Muscle of leg (tissue), 11 donors: ENCODE data around the gene GPR107. TPM values are rescaled to one million over a fixed set of nuclear protein-coding genes. Genes with fewer than 3 reads are reported as not detected.

Source experiments
- DNase-seq: peaks from one replicate; pipeline ENCODE4 v3.0.0; 2013
- H3K27ac ChIP-seq: one replicate; pipeline ENCODE4 v1.5.1; 2013; ENCODE audit warnings: mild to moderate bottlenecking, low read length, control low read depth
- H3K27me3 ChIP-seq: one replicate; pipeline ENCODE4 v1.6.1; 2013; ENCODE audit warnings: low read length; ENCODE audit not compliant: control insufficient read depth, insufficient read depth
- H3K36me3 ChIP-seq: one replicate; pipeline ENCODE4 v1.6.1; 2013; ENCODE audit warnings: low read length; ENCODE audit not compliant: control insufficient read depth, insufficient read depth
- H3K4me1 ChIP-seq: one replicate; pipeline ENCODE4 v1.6.1; 2013; ENCODE audit warnings: low read length; ENCODE audit not compliant: control insufficient read depth, insufficient read depth
- H3K4me3 ChIP-seq: one replicate; pipeline ENCODE4 v1.5.1; 2013; ENCODE audit warnings: low read length, control low read depth
- H3K9me3 ChIP-seq: replicated peaks from 2 replicates; pipeline ENCODE4 v1.6.1; 2013; ENCODE audit warnings: low read depth, low read length; ENCODE audit not compliant: control insufficient read depth
- WGBS: methylation state at CpG from one replicate; pipeline ENCODE4 v1.1.5; 2013; ENCODE audit warnings: missing lambda C conversion rate; ENCODE audit not compliant: insufficient coverage; 5-methylcytosine and 5-hydroxymethylcytosine counted together
- polyA plus RNA-seq, 8 donors: library from polyadenylated mRNA; unstranded; fragments of 120-200 nt; gene quantifications; one replicate each; pipeline versions ENCODE4 v1.2.1 to v1.2.3, GENCODE V29; 2013; ENCODE audit warnings: inconsistent platforms in 1 of 8, low replicate concordance in 1 of 8; ENCODE audit not compliant: insufficient read length in 8 of 8, insufficient read depth in 1 of 8
- total RNA-seq: library from RNA; stranded (reverse); fragments of 120-200 nt; gene quantifications from one replicate; pipeline ENCODE4 v1.2.4, GENCODE V29; 2013

Gene GPR107
- total and polyA plus RNA-seq, 9 donors = 17.9 to 42.1 (median 35.7) TPM

- WGBS = no CpG with 5 or more reads among the region's 2 CpGs
- Histone ChIP-seq H3K36me3 (no peaks in the 10 kb centered on the region), H3K27ac (no peak overlapping the region), H3K27me3 (no peaks in the 10 kb centered on the region), H3K4me3 (no peak overlapping the region), H3K4me1 (peaks cover 3% of the 10 kb centered on the region), H3K9me3 (no peaks in the 10 kb centered on the region)
- DNase-seq = no peak
These were observed 26.9 kb upstream of the GPR107 start for GRCh38 chr9:130026583-130027340.

DNA sequence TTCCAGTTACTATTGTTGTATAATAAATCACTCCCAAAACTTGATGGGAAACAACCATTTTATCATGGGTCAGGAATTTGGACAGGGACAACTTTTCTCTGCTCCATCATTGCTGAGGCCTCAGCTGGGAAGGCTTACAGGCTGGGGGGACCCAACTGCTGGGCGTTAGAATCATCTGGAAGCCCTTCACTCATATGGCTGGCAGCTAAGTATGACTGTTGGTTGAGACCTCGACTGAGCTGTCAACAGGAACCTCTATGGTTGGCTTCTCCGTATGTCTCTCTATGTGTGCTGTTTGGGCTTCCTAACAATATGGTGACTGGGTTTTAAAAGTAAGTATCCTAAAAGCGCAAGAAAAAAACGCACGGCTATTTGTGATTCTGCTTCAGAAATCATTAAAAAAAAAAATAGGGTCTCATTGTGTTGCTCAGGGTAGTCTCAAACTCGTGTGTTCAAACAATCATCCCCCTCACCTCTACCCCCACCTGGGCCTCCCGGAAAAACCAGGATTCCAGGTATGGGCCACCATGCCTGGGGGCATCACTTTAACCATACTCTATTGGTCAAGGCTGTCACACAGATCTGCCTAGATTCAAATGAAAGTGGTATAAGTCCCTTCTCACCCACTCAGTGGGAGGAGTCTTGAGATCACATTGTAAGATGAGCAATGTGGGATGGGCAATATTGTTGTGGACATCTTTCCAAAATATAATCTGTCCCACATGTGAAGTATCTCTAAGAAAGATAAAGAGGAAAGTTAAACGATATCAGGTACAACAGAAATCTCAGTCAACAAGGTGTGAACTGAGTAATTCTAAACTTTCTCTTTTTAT lies 26.0 kb upstream of the GPR107 start:
- Histone ChIP-seq H3K27ac (no peak overlapping the region), H3K36me3 (no peaks in the 10 kb centered on the region), H3K9me3 (no peaks in the 10 kb centered on the region), H3K27me3 (no peaks in the 10 kb centered on the region), H3K4me3 (no peak overlapping the region), H3K4me1 (peaks cover 3% of the 10 kb centered on the region)
- 80% methylated on average over 3 of the region's 9 CpGs for WGBS
- DNase-seq = no peak

GRCh38 chr9:130028493-130029222 lies 25.0 kb upstream of the GPR107 start:
- H3K27ac ChIP-seq = no peak overlapping the region
- H3K27me3 ChIP-seq = no peaks in the 10 kb centered on the region
- H3K9me3 ChIP-seq = no peaks in the 10 kb centered on the region
- no peak for DNase-seq
- no peaks in the 10 kb centered on the region for H3K36me3 ChIP-seq
- no peak overlapping the region for H3K4me3 ChIP-seq
- WGBS = 87% methylated on average over 3 of the region's 6 CpGs
- H3K4me1 ChIP-seq = no peaks in the 10 kb centered on the region

DNA sequence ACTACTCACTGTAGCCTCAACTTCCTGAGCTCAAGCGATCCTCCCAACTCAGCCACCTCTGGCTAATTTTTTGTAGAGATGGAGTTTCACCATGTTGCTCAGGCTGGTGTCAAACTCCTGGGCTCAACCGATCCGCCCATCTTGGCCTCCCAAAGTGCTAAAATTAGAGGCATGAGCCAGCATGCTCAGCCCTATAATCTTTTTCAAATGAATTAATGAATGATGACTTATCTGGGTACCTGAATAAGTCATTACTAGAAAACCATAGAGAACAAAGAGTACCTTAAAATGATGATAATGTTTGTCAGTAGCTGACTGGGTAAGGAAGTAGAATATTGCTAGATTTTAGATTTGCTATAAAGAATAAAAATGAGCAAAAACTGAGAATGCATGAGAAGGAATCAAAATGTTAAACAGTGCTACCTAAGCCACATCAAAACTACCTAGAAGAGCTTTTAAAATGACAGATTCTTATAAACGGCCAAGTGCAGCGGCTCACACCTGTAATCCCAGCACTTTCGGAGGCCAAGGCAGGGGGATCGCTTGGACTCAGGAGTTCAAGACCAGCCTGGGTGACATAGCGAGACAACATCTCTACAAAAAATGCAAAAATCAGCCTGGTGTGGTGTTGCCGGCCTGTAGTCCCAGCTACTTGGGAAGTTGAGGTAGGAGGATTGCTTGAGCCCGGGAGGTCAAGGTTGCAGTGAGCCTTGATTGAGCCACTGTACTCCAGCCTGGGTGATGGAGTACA lies 24.3 kb upstream of the GPR107 start:
- Histone ChIP-seq H3K4me1 (no peaks in the 10 kb centered on the region), H3K27me3 (no peaks in the 10 kb centered on the region), H3K36me3 (no peaks in the 10 kb centered on the region), H3K4me3 (no peak overlapping the region), H3K9me3 (no peaks in the 10 kb centered on the region), H3K27ac (no peak overlapping the region)
- DNase-seq = no peak
- 89% methylated on average over 3 of the region's 10 CpGs for WGBS

- Histone ChIP-seq H3K27ac (no peak overlapping the region), H3K36me3 (no peaks in the 10 kb centered on the region), H3K4me3 (no peak overlapping the region), H3K4me1 (no peaks in the 10 kb centered on the region), H3K27me3 (no peaks in the 10 kb centered on the region), H3K9me3 (no peaks in the 10 kb centered on the region)
- no peak for DNase-seq
- WGBS = no CpG with 5 or more reads among the region's 3 CpGs
These were observed 23.0 kb upstream of the GPR107 start for GRCh38 chr9:130030651-130031127.

- Histone ChIP-seq H3K27ac (no peak overlapping the region), H3K27me3 (no peaks in the 10 kb centered on the region), H3K4me1 (no peaks in the 10 kb centered on the region), H3K4me3 (no peak overlapping the region), H3K36me3 (no peaks in the 10 kb centered on the region), H3K9me3 (no peaks in the 10 kb centered on the region)
- no peak for DNase-seq
- WGBS = no CpG with 5 or more reads among the region's 1 CpG
These were observed 19.1 kb upstream of the GPR107 start for GRCh38 chr9:130034570-130034969.

- no peak for DNase-seq
- Histone ChIP-seq H3K4me3 (no peak overlapping the region), H3K36me3 (no peaks in the 10 kb centered on the region), H3K27ac (no peak overlapping the region), H3K9me3 (no peaks in the 10 kb centered on the region), H3K4me1 (peaks cover 2% of the 10 kb centered on the region), H3K27me3 (no peaks in the 10 kb centered on the region)
These were observed 17.6 kb upstream of the GPR107 start for GRCh38 chr9:130036099-130036498.

- no peaks in the 10 kb centered on the region for H3K36me3 ChIP-seq
- H3K27me3 ChIP-seq = peaks cover 5% of the 10 kb centered on the region
- H3K27ac ChIP-seq = no peak overlapping the region
- no peak overlapping the region for H3K4me3 ChIP-seq
- H3K9me3 ChIP-seq = no peaks in the 10 kb centered on the region
- WGBS = 83% methylated on average over 5 of the region's 6 CpGs
- DNase-seq = no peak
- H3K4me1 ChIP-seq = peaks cover 19% of the 10 kb centered on the region
These were observed 14.1 kb upstream of the GPR107 start for GRCh38 chr9:130039528-130040147.

GRCh38 chr9:130040984-130041647 lies 12.6 kb upstream of the GPR107 start:
- H3K27ac ChIP-seq = no peak overlapping the region
- 67% methylated on average over 3 of the region's 7 CpGs for WGBS
- H3K9me3 ChIP-seq = no peaks in the 10 kb centered on the region
- H3K4me3 ChIP-seq = peak overlapping the region; percentile 70
- peaks cover 5% of the 10 kb centered on the region for H3K27me3 ChIP-seq
- no peak for DNase-seq
- no peaks in the 10 kb centered on the region for H3K36me3 ChIP-seq
- peaks cover 19% of the 10 kb centered on the region for H3K4me1 ChIP-seq
